Measurements from ENCODE around the gene ACTR5.
A peak's percentile ranks its signal among the peaks of the same experiment; 100 is the strongest.
"Not testable (repeated sequence)": the region's sequence is repeated elsewhere in the genome, so short reads cannot be mapped to it uniquely, and the experiment has no call there.

The ACTR5 gene

DNA sequence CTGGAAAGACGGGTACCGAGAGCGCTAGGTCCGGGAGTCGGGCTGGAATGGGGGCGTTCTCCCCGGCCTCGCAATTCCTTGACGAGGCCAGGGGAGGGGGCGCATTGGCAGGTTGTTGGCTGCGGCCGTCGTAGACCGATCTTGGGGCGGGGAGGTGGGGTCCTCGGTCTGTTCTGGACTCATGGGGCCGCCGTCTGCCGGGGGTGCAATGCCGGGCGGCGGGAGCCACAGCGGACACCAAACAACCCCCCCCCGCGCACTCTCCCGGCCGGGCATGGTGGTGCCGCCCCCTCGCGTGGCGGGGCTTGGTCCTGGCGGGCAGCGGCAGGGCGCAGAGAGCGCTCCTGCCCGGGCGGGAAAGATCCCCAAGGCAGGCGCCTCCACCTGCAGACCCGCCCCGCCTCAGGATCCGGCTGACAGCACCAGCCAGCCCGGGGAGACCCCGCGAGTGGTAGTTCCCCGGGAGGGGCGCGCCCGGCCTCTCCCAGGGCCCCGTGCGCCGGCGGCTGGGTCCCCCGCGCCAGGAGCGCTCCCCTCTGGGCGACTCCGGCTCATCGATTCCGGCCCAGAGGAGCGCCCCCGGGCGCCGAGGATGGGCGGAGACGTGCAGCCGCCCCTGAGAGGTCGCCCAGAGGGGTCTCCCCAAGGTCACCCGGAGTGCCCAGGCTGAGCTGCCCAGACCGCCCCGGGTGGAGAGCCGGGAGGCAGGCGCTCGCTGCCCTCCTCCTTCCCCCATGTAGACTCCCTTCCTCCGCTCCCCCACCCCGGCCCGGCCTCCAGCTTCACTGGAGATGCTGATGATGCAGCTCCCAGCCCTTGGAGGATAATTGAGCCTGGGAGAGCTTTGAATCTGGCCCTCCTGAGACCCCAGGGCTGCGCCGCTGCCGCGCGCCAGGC is 57.9 kb downstream of the ACTR5 start:
- DNase-seq: peak; percentile 77

DNA sequence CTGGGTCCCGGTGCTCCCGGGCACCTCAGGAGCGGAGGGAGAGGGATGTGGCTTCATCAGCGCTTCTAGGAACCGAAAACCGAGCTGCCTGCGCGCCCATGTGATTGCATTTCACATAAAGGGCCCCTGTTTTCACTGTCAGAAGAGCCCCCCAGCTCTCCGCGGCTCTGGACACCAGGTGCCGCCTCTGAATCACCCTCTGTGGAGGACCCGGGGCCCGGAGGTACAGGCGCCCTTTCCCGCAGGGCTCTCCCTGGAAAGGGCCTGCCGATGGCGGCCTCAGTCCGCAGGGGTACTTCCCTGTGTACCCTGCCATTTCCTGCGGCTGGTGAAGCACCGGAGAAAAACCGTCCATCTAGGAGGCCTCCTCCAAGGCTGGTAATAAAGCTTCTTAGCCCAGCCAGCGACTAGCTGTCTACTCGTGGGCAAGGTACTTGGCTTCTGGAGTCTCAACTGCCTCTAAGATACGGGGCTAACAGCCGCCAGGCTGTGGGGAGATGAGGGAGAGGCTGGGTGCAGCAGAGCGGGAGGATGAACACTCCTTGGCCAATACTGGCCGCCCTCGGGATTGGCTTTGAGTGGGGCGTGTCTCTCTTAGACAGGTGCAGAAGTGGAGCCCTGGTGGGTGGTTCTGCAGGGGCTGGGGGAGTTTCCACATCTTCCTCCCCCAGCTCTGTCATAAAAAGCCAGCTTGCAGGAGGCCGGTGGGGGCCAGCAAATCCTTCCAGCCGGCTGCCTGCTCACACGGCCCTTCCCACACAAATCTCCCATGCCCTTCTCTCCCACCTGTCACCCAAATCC is 58.8 kb downstream of the ACTR5 start:
- peak; percentile 77 for DNase-seq

DNA sequence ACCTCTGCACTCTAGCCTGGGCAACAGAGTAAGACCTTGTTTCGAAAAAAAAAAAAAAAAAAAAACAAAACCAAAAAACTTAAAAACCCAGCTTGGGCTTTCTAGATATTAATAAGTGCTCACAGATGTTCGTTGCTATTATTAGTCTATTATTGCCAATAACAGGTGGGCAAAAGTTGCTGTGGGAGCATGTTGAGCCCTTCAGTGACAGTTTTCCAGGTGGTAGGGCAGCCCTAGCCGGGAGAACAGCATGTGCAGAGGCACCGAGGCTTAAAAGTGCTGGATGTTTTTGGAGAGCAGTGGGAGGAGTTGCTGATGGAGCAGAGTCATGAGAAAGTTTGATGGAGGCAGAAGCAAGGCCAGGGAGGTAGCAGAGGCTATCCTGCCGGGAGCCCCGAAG is 61.7 kb downstream of the ACTR5 start:
- no peak for DNase-seq

DNA sequence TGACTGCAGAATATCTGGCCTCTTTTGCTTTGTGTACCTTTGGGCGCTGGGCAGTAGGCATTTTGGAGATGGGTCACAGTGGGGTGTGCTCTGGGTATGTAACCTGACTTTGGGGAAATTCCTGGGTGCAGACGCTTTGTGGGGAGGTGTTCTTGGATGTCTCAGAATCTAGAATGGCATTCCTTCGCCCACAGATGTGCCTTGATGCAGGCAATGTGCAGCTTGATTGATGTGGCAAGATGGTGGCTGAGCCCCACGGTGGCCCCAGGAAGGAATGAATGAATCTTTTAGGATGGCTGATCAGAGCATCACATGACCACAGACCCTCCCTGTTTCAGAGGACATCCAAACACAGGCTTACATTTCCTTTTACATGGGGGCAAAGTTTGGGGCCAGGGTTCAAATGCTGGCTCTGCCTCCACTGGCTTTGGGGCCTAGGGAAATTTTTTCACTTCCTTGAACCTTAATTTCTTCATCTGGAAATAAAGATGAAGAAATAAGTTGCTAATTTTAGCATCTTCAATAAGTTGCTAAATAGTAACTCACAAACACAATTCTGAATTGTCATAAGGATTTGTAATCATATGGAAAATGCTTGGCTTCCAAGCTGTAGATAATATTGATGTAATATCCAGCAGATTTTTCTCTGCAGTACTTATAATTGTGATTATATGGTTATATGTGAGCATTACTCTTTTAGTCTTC is 62.8 kb downstream of the ACTR5 start:
- no peak for DNase-seq

DNA sequence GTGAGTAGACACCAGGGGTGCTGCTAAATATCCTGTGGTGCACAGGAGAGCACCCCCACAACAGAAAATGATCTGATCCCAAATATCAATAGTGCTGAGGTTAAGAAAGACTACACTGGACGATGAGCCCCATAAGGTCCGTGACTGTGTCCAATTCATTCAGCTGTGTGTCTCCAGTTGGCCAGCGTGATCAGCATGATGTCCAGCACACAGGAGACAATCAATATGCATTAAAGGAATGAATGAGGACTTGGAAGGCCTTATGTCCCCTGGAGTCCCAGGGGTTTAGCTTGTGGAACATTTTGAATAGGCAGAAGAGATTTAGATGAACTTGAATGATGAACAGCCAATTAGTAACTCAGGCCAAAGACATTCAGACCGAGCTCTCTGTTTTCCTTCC is 63.5 kb downstream of the ACTR5 start:
- DNase-seq: no peak

DNA sequence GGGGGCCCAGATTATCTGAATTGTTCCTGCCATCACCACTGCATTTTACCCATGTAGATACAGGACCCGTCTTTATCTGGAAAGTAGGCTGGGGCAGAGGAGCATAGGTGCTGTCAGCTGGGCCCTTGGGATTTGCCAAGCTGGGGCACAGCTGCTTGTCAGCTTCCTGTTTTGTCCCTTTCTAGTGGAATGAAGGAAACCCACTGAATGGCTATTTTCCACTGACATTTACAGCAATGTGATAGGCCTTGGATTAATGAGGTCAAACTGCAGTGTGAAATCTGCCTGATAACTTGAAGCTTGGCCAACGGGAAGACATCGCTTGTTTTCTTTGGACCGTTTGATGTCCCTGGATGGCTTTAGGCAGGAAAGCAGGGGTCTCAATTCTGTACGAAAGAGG is 63.9 kb downstream of the ACTR5 start:
- no peak for DNase-seq

DNA sequence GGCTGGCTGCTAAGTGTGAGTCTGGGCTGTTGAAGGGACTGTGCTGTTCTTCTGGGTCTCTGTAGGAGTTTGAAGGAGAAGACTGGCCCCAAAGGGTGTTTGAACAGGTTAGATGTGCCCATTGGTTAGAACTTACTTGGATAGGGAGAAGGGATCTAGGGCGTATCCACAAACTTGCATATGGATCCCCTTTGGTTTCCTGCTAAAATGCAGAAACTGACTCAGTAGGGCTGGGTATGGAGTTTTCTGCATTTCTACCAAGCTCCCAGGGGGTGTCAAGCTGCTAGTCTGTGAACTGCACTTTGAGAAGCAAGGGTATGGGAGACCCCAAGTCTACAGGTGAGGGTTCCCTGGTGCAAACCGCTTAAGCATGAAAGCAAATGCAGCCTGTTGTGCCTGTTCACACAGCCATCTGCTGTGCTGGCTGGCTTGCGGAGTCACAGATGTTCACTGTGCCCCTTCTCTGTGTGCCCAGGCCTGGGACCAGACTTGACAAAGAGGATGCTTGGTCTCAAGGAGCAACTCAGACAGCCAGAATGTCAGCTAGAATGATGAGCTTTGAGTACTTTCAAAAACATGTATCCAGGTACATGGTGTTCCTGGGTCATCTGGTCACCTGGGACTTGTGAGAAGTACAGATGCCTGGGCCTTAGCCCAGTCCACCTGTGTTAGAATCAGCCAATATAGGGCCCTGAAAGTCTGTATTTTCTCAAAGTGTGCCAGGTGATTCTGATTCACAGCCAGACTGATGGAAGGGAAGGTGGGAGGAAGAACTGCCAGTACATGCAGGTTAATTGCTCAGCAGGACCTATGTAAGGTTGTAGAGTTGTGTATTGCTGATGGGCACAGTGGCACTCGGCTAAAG is 64.7 kb downstream of the ACTR5 start:
- DNase-seq: no peak

DNA sequence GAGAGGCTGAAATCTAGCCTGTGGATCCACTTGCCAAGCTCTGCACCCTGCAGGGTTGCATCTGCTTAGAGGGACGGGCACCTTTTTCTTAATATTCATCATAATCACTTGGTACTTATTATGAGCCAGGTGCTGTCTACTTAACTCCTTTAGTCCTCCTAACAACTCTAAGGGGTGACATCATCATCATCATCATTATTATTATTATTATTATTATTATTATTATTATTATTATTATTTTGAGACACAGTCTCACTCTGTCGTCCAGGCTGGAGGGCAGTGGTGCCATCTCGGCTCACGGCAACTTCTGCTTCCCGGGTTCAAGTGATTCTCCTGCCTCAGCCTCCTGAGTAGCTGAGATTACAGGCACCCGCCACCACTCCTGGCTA is 65.3 kb downstream of the ACTR5 start:
- not testable (repeated sequence) for DNase-seq

DNA sequence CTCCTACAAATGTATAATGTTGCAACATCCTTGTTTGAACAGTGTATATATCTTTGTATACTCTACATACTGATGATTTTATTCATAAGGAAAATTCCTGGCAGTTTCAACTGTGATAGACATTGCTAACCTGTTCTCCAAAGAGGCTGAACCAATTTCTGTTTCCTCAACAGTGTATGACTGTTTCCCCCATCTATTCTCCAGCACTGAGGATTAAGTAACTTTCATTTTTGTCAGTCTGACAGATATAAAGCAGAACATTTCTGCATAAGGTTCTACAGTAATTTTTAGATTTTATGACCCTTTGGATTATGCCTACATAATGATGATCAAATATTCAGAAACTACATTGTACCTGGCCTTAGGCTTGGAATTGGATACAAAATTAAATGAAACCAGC is 67.2 kb downstream of the ACTR5 start:
- no peak for DNase-seq

DNA sequence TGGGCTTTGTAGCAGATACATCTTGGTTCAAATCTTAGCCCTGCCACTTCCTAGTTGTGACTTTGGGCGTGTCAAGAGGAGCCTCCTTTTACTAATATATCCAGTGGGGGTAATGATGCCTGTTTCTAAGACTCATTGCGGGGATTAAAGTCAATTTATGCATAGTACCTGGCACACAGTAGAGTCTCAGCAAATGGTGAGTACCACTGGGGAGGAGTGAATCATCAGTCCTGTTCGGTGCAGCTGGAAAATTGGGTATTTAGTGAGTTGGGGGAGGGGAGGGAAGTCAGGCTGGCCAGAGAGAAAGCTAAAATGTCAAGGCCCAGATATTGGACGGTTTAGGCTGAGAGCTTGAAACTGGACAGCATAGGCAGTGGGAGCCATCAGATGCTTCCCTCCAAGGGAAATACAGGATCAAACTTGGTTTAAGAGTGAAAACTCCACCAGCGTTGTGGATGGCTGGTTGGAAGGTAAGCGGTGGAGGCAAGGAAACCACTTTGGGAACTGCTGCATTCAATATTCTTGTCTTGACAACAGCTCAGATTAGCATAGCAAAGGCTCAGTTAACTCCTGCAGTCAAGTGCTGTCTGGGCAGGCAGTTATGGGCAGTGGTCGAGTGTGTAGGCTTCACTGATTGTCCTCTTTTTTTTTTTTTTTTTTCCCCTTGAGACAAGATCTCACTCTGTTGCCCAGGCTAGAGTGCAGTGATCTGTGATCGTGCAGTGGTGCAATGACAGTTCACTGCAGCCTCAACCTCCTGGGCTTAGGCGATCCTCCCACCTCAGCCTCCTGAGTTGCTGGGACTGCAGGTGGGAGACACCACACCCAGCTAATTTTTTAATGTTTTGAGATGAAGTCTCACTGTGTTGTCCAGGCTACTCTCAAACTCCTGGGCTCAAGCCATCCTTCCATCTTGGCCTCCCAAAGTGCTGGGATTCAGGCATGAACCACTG is 70.1 kb downstream of the ACTR5 start:
- no peak for DNase-seq

Data from retina (tissue), 1 donor.